ENCODE results near the gene DIP2C.

DNA sequence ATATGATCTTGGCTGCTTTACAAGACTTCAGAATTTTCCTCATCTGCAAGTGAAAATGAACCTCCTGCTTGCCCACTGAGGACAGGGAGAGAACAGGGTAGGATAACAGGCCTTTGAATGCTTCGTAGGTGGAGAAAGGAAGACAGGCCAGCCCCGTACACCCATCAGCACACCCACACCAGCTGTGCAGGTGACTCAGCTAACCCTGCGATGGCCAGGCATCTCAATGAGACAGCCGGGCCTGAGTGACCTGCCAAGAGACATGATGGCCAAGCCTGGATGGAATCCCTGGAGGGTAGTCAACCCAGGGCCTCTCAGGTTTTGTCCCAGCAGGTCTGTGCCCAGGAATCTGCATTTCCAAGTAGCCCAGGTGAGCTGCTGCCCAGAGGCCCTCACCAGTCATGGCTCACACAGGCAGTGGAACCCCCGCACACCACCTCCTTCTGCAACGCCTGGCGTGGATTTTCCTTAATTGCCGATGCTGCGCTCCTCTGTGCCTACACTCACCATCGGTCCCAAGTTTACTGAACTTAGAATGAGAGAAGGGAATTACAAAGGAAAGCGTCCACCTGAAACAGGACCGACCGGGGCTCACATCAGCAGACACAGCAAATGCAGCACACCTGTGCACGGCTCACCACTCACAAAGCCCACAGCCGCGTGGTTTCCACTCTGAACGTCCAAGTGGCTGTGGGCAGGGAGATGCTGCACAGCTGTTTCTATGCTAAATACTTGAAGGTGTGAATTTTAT, 163.7 kb downstream of the DIP2C start:
- TF ChIP-seq, protein P1, sequence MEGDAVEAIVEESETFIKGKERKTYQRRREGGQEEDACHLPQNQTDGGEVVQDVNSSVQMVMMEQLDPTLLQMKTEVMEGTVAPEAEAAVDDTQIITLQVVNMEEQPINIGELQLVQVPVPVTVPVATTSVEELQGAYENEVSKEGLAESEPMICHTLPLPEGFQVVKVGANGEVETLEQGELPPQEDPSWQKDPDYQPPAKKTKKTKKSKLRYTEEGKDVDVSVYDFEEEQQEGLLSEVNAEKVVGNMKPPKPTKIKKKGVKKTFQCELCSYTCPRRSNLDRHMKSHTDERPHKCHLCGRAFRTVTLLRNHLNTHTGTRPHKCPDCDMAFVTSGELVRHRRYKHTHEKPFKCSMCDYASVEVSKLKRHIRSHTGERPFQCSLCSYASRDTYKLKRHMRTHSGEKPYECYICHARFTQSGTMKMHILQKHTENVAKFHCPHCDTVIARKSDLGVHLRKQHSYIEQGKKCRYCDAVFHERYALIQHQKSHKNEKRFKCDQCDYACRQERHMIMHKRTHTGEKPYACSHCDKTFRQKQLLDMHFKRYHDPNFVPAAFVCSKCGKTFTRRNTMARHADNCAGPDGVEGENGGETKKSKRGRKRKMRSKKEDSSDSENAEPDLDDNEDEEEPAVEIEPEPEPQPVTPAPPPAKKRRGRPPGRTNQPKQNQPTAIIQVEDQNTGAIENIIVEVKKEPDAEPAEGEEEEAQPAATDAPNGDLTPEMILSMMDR (conservative IDR thresholded peaks at IDR 0.05): no peak
- no peak for TF ChIP-seq ZFX (IDR thresholded peaks at IDR 0.05)
